Neuron (in vitro differentiated cells): ENCODE measurements around the gene GARIN5B.

Experiments used
- H2AFZ ChIP-seq: one replicate; pipeline ENCODE4 v1.6.1; 2013; ENCODE audit warnings: low read depth, mild to moderate bottlenecking, inconsistent platforms, low read length, moderate library complexity
- H3K27me3 ChIP-seq: one replicate; pipeline ENCODE4 v1.6.1; 2013; ENCODE audit warnings: low read length; ENCODE audit not compliant: insufficient read depth
- H3K36me3 ChIP-seq: one replicate; pipeline ENCODE4 v1.6.1; 2013; ENCODE audit warnings: low read length; ENCODE audit not compliant: insufficient read depth
- H3K4me1 ChIP-seq: one replicate; pipeline ENCODE4 v1.6.1; 2013; ENCODE audit warnings: low read length; ENCODE audit not compliant: insufficient read depth
- H3K4me3 ChIP-seq: 2 replicates; pipeline ENCODE4 v1.5.1; 2013; ENCODE audit warnings: mild to moderate bottlenecking, low read length, moderate library complexity
- H3K9me3 ChIP-seq: one replicate; pipeline ENCODE4 v1.6.1; 2013; ENCODE audit warnings: low read length

GARIN5B gene

DNA sequence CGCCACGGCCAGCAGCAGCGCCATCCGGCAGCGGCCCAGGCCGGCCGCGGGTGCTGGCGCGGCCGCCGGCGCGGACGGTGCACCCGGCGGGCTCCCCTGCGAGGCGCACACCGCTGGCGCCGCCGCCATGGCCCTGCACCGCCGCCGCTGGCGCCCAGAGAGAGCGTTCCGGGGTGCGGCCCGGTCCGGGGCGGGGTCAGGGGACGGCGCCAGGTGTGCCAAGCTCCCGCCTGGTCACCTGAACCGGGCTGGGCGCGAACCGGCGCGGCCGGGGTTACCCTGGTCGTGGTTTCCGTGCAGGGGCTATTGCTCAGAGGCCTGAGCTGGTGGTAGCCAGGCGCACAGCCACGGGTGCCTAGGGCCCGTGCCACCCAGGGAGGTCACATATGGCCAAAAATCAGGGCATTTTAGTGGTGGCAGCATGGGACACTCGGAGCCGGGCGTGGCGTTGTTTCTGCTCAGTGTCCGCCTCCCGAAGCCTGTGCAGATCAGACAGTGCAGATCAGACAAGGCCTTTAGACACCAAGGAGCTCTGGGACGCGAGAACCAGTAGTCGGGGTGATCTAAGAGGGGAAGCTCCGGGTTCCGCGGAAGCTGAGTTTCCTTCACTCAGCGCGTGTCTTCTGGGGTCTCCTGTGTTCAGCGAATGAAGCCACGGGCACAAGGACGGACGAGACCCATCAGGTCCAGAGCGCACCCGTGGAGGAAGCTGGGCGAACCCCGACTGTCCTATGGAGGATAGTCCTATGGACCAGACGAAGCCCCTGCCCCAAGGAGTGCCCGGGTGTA lies 21.3 kb upstream of the GARIN5B start, which contains the start of gene TMEM238:
Gene TMEM238, minus strand, starts transcription at position 162 of the 789 bp plus-strand sequence. Its CDS starts 33 bp downstream, at position 129.
- no peaks in the 10 kb centered on the region for H3K9me3 ChIP-seq
- peaks cover 28% of the 10 kb centered on the region for H3K36me3 ChIP-seq
- no peaks in the 10 kb centered on the region for H3K27me3 ChIP-seq
- peaks cover 29% of the 10 kb centered on the region for H3K4me1 ChIP-seq
- peak within 1 kb of the TSS; percentile 76 for H3K4me3 ChIP-seq
- H2AFZ ChIP-seq, result peak within 1 kb of the TSS; percentile 16

GRCh38 chr19:55383279-55384130 lies 20.4 kb upstream of the GARIN5B start:
- Histone ChIP-seq H3K4me1 (peaks cover 28% of the 10 kb centered on the region), H3K27me3 (no peaks in the 10 kb centered on the region), H3K36me3 (peaks cover 20% of the 10 kb centered on the region), H2AFZ (no peak overlapping the region), H3K9me3 (no peaks in the 10 kb centered on the region), H3K4me3 (no peak overlapping the region)

DNA sequence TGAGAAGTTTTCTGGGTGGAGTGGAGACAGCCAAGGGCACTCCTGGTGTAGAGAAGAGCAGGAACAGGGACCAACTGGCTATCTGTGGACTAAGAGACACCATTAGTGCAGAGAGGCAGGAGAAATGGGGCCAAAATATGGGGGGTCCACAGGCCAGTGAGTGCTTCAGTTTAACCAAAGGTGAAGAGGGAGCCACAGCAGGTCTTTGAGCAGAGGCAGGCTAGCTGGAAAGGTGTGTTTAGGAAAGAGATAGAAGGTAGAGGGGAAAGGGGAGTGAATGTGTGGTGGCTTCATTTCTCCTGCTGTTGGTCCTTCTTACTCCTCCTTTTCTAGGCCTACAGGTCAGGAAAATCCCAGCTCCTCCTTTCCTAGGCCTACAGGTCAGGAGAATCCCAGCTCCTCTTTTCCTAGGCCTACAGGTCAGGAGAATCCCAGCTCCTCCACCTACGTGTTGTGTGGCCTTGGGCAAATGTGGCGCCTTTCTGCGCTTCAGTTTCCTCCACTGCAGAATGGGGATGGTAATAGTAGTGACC lies 19.5 kb upstream of the GARIN5B start:
- peaks cover under 1% of the 10 kb centered on the region for H3K27me3 ChIP-seq
- no peak overlapping the region for H2AFZ ChIP-seq
- no peaks in the 10 kb centered on the region for H3K9me3 ChIP-seq
- H3K36me3 ChIP-seq, result peaks cover 11% of the 10 kb centered on the region
- no peak overlapping the region for H3K4me3 ChIP-seq
- peaks cover 23% of the 10 kb centered on the region for H3K4me1 ChIP-seq

- peaks cover 21% of the 10 kb centered on the region for H3K4me1 ChIP-seq
- no peaks in the 10 kb centered on the region for H3K9me3 ChIP-seq
- peaks cover 3% of the 10 kb centered on the region for H3K27me3 ChIP-seq
- no peak overlapping the region for H2AFZ ChIP-seq
- no peak overlapping the region for H3K4me3 ChIP-seq
- H3K36me3 ChIP-seq, result peaks cover 5% of the 10 kb centered on the region
Observed at GRCh38 chr19:55382013-55382412, 19.0 kb upstream of the GARIN5B start.

GRCh38 chr19:55379174-55379573 lies 16.1 kb upstream of the GARIN5B start:
- H3K9me3 ChIP-seq, result no peaks in the 10 kb centered on the region
- peaks cover 23% of the 10 kb centered on the region for H3K4me1 ChIP-seq
- H3K27me3 ChIP-seq, result peaks cover 3% of the 10 kb centered on the region
- no peak overlapping the region for H3K4me3 ChIP-seq
- no peak overlapping the region for H2AFZ ChIP-seq
- H3K36me3 ChIP-seq, result no peaks in the 10 kb centered on the region

- H3K4me3 ChIP-seq, result no peak overlapping the region
- H3K36me3 ChIP-seq, result no peaks in the 10 kb centered on the region
- no peaks in the 10 kb centered on the region for H3K9me3 ChIP-seq
- no peak overlapping the region for H2AFZ ChIP-seq
- H3K27me3 ChIP-seq, result peaks cover 9% of the 10 kb centered on the region
- peaks cover 39% of the 10 kb centered on the region for H3K4me1 ChIP-seq
Observed at GRCh38 chr19:55377356-55378131, 14.5 kb upstream of the GARIN5B start.

- no peaks in the 10 kb centered on the region for H3K36me3 ChIP-seq
- H3K4me3 ChIP-seq, result no peak within 1 kb of the TSS
- no peak within 1 kb of the TSS for H2AFZ ChIP-seq
- H3K9me3 ChIP-seq, result no peaks in the 10 kb centered on the region
- H3K4me1 ChIP-seq, result peaks cover 45% of the 10 kb centered on the region
- H3K27me3 ChIP-seq, result peaks cover 9% of the 10 kb centered on the region
Observed at GRCh38 chr19:55376241-55376933, 13.3 kb upstream of the GARIN5B start, which contains the start of gene TMEM190. TMEM190 (plus strand) TSS chr19:55376826; CDS start chr19:55376854, 28 bp downstream.

GRCh38 chr19:55373993-55374757 lies 11.1 kb upstream of the GARIN5B start:
- H3K36me3 ChIP-seq, result no peaks in the 10 kb centered on the region
- H2AFZ ChIP-seq, result no peak overlapping the region
- H3K4me3 ChIP-seq, result no peak overlapping the region
- peaks cover 17% of the 10 kb centered on the region for H3K27me3 ChIP-seq
- H3K4me1 ChIP-seq, result peaks cover 56% of the 10 kb centered on the region
- no peaks in the 10 kb centered on the region for H3K9me3 ChIP-seq

DNA sequence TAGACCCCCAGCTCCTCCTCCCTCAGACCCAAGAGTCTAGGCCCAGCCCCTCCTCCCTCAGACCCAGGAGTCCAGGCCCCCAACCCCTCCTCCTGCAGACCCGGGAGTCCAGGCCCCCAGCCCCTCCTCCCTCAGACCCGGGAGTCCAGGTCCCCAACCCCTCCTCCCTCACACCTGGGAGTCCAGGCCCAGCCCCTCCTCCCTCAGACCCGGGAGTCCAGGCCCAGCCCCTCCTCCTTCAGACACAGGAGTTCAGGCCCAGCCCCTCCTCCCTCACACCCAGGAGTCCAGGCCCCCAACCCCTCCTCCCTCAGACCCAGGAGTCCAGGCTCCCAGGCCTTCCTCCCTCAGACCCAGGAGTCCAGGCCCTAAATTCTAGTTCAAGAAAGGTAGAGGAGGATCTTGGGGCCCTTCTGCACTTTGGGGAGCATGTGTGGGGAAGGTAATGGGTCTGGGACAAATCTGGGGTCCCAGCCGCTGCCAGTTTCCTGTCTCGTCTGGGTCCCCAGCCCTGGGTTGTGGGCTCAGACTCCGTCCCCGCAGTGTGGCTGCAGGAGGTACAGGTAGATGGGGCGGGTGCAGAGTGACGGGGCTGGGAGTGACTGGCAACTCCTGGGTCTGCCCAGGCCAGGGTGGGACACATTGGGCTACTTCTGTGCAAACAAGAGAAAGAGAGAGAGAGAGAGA lies 10.4 kb upstream of the GARIN5B start:
- Histone ChIP-seq H3K9me3 (no peaks in the 10 kb centered on the region), H3K36me3 (no peaks in the 10 kb centered on the region), H3K4me3 (no peak overlapping the region), H3K27me3 (peaks cover 24% of the 10 kb centered on the region), H2AFZ (no peak overlapping the region), H3K4me1 (peaks cover 56% of the 10 kb centered on the region)

GRCh38 chr19:55372316-55373081 lies 9.4 kb upstream of the GARIN5B start:
- peaks cover 51% of the 10 kb centered on the region for H3K4me1 ChIP-seq
- H3K9me3 ChIP-seq, result no peaks in the 10 kb centered on the region
- no peaks in the 10 kb centered on the region for H3K36me3 ChIP-seq
- H3K4me3 ChIP-seq, result no peak overlapping the region
- peaks cover 26% of the 10 kb centered on the region for H3K27me3 ChIP-seq
- H2AFZ ChIP-seq, result no peak overlapping the region
